Subcutaneous abdominal adipose tissue (tissue), 5 donors: Measurements from ENCODE around the gene TOP2B.

Experiments
- H3K27ac ChIP-seq: one replicate; pipeline ENCODE4 v1.7.0; 2013; ENCODE audit warnings: low read depth, mild to moderate bottlenecking, inconsistent platforms, low read length, moderate library complexity
- H3K27me3 ChIP-seq, 5 donors: one replicate each; pipeline ENCODE4 v1.7.0; 2013; ENCODE audit warnings: low read length in 5 of 5, inconsistent platforms in 1 of 5; ENCODE audit not compliant: control insufficient read depth in 5 of 5, insufficient read depth in 4 of 5
- H3K36me3 ChIP-seq, 5 donors: one replicate each; pipeline ENCODE4 v1.7.0; 2013; ENCODE audit warnings: low read length in 5 of 5; ENCODE audit not compliant: control insufficient read depth in 5 of 5, insufficient read depth in 5 of 5
- H3K4me1 ChIP-seq, 5 donors: one replicate each; pipeline ENCODE4 v1.7.0; 2013; ENCODE audit warnings: low read length in 5 of 5, mild to moderate bottlenecking in 3 of 5, moderate library complexity in 1 of 5; ENCODE audit not compliant: control insufficient read depth in 5 of 5, insufficient read depth in 5 of 5
- H3K4me3 ChIP-seq, 5 donors: one replicate each; pipeline ENCODE4 v1.7.0; 2013; ENCODE audit warnings: low read length in 5 of 5, low read depth in 1 of 5
- H3K9ac ChIP-seq, 5 donors: one replicate each; pipeline ENCODE4 v1.7.0; 2013; ENCODE audit warnings: low read length in 5 of 5, mild to moderate bottlenecking in 4 of 5, moderate library complexity in 3 of 5
- H3K9me3 ChIP-seq, 5 donors: one replicate each; pipeline ENCODE4 v1.7.0; 2013; ENCODE audit warnings: low read length in 5 of 5; ENCODE audit not compliant: control insufficient read depth in 5 of 5
- donor health status: healthy.
- donor health status: healthy.
- donor health status: healthy.
- donor health status: healthy.
- donor health status: healthy.

Gene TOP2B

GRCh38 chr3:25578059-25578458 lies 86.6 kb downstream of the TOP2B start:
- Histone ChIP-seq H3K4me3 (no peak overlapping the region), H3K9me3 (peaks cover 0 to 5% (median 2%) of the 10 kb centered on the region in 5 donors), H3K27ac (no peak overlapping the region), H3K9ac (no peak overlapping the region), H3K4me1 (no peaks in the 10 kb centered on the region), H3K36me3 (no peaks in the 10 kb centered on the region), H3K27me3 (no peaks in the 10 kb centered on the region)

- peaks cover 0 to under 1% (median 0%) of the 10 kb centered on the region in 5 donors for H3K9me3 ChIP-seq
- H3K4me3 ChIP-seq, result no peak overlapping the region
- H3K27ac ChIP-seq, result no peak overlapping the region
- no peaks in the 10 kb centered on the region for H3K36me3 ChIP-seq
- H3K4me1 ChIP-seq, result no peaks in the 10 kb centered on the region
- no peaks in the 10 kb centered on the region for H3K27me3 ChIP-seq
- no peak overlapping the region for H3K9ac ChIP-seq
Observed at GRCh38 chr3:25576831-25577454, 87.8 kb downstream of the TOP2B start.

GRCh38 chr3:25576146-25576545 lies 88.6 kb downstream of the TOP2B start:
- H3K9ac ChIP-seq, result no peak overlapping the region
- no peak overlapping the region for H3K4me3 ChIP-seq
- H3K4me1 ChIP-seq, result no peaks in the 10 kb centered on the region
- H3K36me3 ChIP-seq, result peaks cover 0 to 1% (median 0%) of the 10 kb centered on the region in 5 donors
- H3K9me3 ChIP-seq, result no peaks in the 10 kb centered on the region
- no peaks in the 10 kb centered on the region for H3K27me3 ChIP-seq
- no peak overlapping the region for H3K27ac ChIP-seq

GRCh38 chr3:25575001-25575400 lies 89.7 kb downstream of the TOP2B start:
- no peaks in the 10 kb centered on the region for H3K27me3 ChIP-seq
- peaks cover 0 to 3% (median 0%) of the 10 kb centered on the region in 5 donors for H3K36me3 ChIP-seq
- no peaks in the 10 kb centered on the region for H3K9me3 ChIP-seq
- no peak overlapping the region for H3K4me3 ChIP-seq
- H3K4me1 ChIP-seq, result no peaks in the 10 kb centered on the region
- H3K27ac ChIP-seq, result no peak overlapping the region
- H3K9ac ChIP-seq, result no peak overlapping the region

GRCh38 chr3:25574172-25574765 lies 90.4 kb downstream of the TOP2B start:
- Histone ChIP-seq H3K4me1 (no peaks in the 10 kb centered on the region), H3K9me3 (no peaks in the 10 kb centered on the region), H3K36me3 (peaks cover 0 to 5% (median 0%) of the 10 kb centered on the region in 5 donors), H3K27ac (no peak overlapping the region), H3K4me3 (no peak overlapping the region), H3K27me3 (no peaks in the 10 kb centered on the region), H3K9ac (no peak overlapping the region)

- Histone ChIP-seq H3K36me3 (peaks cover 0 to 5% (median 0%) of the 10 kb centered on the region in 5 donors), H3K9ac (no peak overlapping the region), H3K4me3 (no peak overlapping the region), H3K27ac (no peak overlapping the region), H3K4me1 (no peaks in the 10 kb centered on the region), H3K9me3 (no peaks in the 10 kb centered on the region), H3K27me3 (no peaks in the 10 kb centered on the region)
Observed at GRCh38 chr3:25573386-25574171, 91.1 kb downstream of the TOP2B start.

- Histone ChIP-seq H3K4me1 (no peaks in the 10 kb centered on the region), H3K27ac (no peak overlapping the region), H3K9me3 (no peaks in the 10 kb centered on the region), H3K4me3 (no peak overlapping the region), H3K36me3 (peaks cover 0 to 5% (median 0%) of the 10 kb centered on the region in 5 donors), H3K27me3 (no peaks in the 10 kb centered on the region), H3K9ac (no peak overlapping the region)
Observed at GRCh38 chr3:25572919-25573385, 91.8 kb downstream of the TOP2B start.

GRCh38 chr3:25572336-25572735 lies 92.4 kb downstream of the TOP2B start:
- Histone ChIP-seq H3K4me3 (no peak overlapping the region), H3K36me3 (peaks cover 0 to 5% (median 0%) of the 10 kb centered on the region in 5 donors), H3K27me3 (no peaks in the 10 kb centered on the region), H3K9ac (no peak overlapping the region), H3K9me3 (no peaks in the 10 kb centered on the region), H3K4me1 (no peaks in the 10 kb centered on the region), H3K27ac (no peak overlapping the region)

GRCh38 chr3:25571285-25571684 lies 93.4 kb downstream of the TOP2B start:
- H3K4me3 ChIP-seq, result no peak overlapping the region

GRCh38 chr3:25568525-25569078 lies 96.1 kb downstream of the TOP2B start:
- H3K9ac ChIP-seq, result no peak overlapping the region
- no peak overlapping the region for H3K4me3 ChIP-seq
- no peaks in the 10 kb centered on the region for H3K27me3 ChIP-seq
- peaks cover 0 to 5% (median 0%) of the 10 kb centered on the region in 5 donors for H3K36me3 ChIP-seq
- H3K4me1 ChIP-seq, result no peaks in the 10 kb centered on the region
- H3K9me3 ChIP-seq, result no peaks in the 10 kb centered on the region
- no peak overlapping the region for H3K27ac ChIP-seq

More at GRCh38 chr3:25571285-25571684, 93.4 kb downstream of the TOP2B start:
- H3K9me3 ChIP-seq, result no peaks in the 10 kb centered on the region
- no peaks in the 10 kb centered on the region for H3K4me1 ChIP-seq
- H3K9ac ChIP-seq, result no peak overlapping the region
- H3K36me3 ChIP-seq, result peaks cover 0 to 5% (median 0%) of the 10 kb centered on the region in 5 donors
- no peak overlapping the region for H3K27ac ChIP-seq
- H3K27me3 ChIP-seq, result no peaks in the 10 kb centered on the region
